ENCODE data around the gene PLEKHA4.

- TF ChIP-seq CTCF (IDR thresholded peaks at IDR 0.05) (no peak), POLR2A (IDR thresholded peaks at IDR 0.05) (no peak)
These were observed 39.3 kb upstream of the PLEKHA4 start for GRCh38 chr19:48907671-48908070.
